GM23338 (cell line): ENCODE data around the gene VN1R4. TPM values are rescaled to one million over a fixed set of nuclear protein-coding genes. Genes with fewer than 3 reads are reported as not detected.
"Not testable (repeated sequence)": the region's sequence is repeated elsewhere in the genome, so short reads cannot be mapped to it uniquely, and the experiment has no call there.

Experiments used
- ATAC-seq: fragments of 200-7000 bp; cut with Tn5 transposase; 3 replicates; pipeline ENCODE4 v1.9.1; 2020
- DNase-seq: peaks from one replicate; pipeline ENCODE4 v3.0.0-alpha.2; 2015; ENCODE audit warnings: low spot score
- H2AFZ ChIP-seq: fragments of 200-600 bp; sonication (generic); 2 replicates; pipeline ENCODE4 v1.8.0; 2016; ENCODE audit warnings: antibody characterized with exemption, mild to moderate bottlenecking, moderate library complexity
- H3F3A ChIP-seq: fragments of 200-600 bp; sonication (generic); replicated peaks from 2 replicates; pipeline ENCODE4 v1.8.0; 2017; ENCODE audit warnings: antibody characterized with exemption, mixed run types, low read depth
- H3K27ac ChIP-seq: fragments of 200-600 bp; sonication (generic); 2 replicates; pipeline ENCODE4 v1.6.1; 2016; ENCODE audit warnings: low read depth
- H3K27me3 ChIP-seq: fragments of 200-600 bp; sonication (generic); 2 replicates; pipeline ENCODE4 v1.8.0; 2016; ENCODE audit warnings: mild to moderate bottlenecking, mixed run types, moderate library complexity; ENCODE audit not compliant: insufficient read depth
- H3K36me3 ChIP-seq: fragments of 200-600 bp; sonication (generic); 2 replicates; pipeline ENCODE4 v1.8.0; 2016; ENCODE audit warnings: mild to moderate bottlenecking; ENCODE audit not compliant: insufficient read depth
- H3K4me1 ChIP-seq: fragments of 200-600 bp; sonication (generic); 2 replicates; pipeline ENCODE4 v1.8.0; 2016; ENCODE audit warnings: mild to moderate bottlenecking, moderate library complexity; ENCODE audit not compliant: insufficient read depth
- H3K4me2 ChIP-seq: fragments of 200-600 bp; sonication (generic); 2 replicates; pipeline ENCODE4 v1.7.1; 2017; ENCODE audit warnings: mixed run types
- H3K4me3 ChIP-seq: fragments of 200-600 bp; sonication (generic); 2 replicates; pipeline ENCODE4 v1.6.1; 2016; ENCODE audit warnings: mixed run types
- H3K79me2 ChIP-seq: fragments of 200-600 bp; sonication (generic); replicated peaks from 2 replicates; pipeline ENCODE4 v1.8.0; 2017; ENCODE audit warnings: mild to moderate bottlenecking; ENCODE audit not compliant: insufficient read depth
- H3K9me2 ChIP-seq: fragments of 200-600 bp; sonication (generic); 2 replicates; pipeline ENCODE4 v1.8.0; 2017; ENCODE audit not compliant: insufficient read depth
- H4K20me1 ChIP-seq: fragments of 200-600 bp; sonication (generic); replicated peaks from 2 replicates; pipeline ENCODE4 v1.8.0; 2017; ENCODE audit warnings: mild to moderate bottlenecking; ENCODE audit not compliant: insufficient read depth
- H3K27ac Mint-ChIP-seq: 2 replicates; pipeline ENCODE4 v1.8.0; 2020; ENCODE audit warnings: inconsistent platforms, mild to moderate bottlenecking, moderate library complexity, mixed read lengths
- H3K27me3 Mint-ChIP-seq: 3 replicates; pipeline ENCODE4 v1.8.0; 2022; ENCODE audit warnings: low read depth, mild to moderate bottlenecking, moderate library complexity, mixed read lengths, inconsistent platforms; ENCODE audit not compliant: insufficient read depth, poor library complexity
- H3K36me3 Mint-ChIP-seq: 3 replicates; pipeline ENCODE4 v1.8.0; 2021; ENCODE audit warnings: low read depth, mild to moderate bottlenecking, inconsistent platforms, moderate library complexity, mixed read lengths
- H3K4me1 Mint-ChIP-seq: 3 replicates; pipeline ENCODE4 v1.8.0; 2020; ENCODE audit warnings: mild to moderate bottlenecking, inconsistent platforms, mixed read lengths
- H3K4me3 Mint-ChIP-seq: 3 replicates; pipeline ENCODE4 v1.8.0; 2021; ENCODE audit warnings: moderate library complexity, mild to moderate bottlenecking, inconsistent platforms, mixed read lengths
- H3K9me3 Mint-ChIP-seq: 3 replicates; pipeline ENCODE4 v1.8.0; 2020; ENCODE audit warnings: moderate library complexity, mild to moderate bottlenecking, inconsistent platforms, mixed read lengths
- CTCF ChIP-seq, 2 experiments: fragments of 200-600 bp in 1 of 2; sonication (generic) in 1 of 2; conservative IDR thresholded peaks; 2 replicates each; pipeline versions ENCODE4 v1.5.1 to v1.6.1; 2016 to 2017; ENCODE audit warnings: antibody characterized with exemption in 2 of 2, low read depth in 2 of 2, mild to moderate bottlenecking in 2 of 2, moderate library complexity in 1 of 2
- ETS1 ChIP-seq: IDR thresholded peaks from 2 replicates; pipeline ENCODE4 v1.6.1; 2016; ENCODE audit warnings: antibody characterized with exemption
- EZH2phosphoT487 ChIP-seq: fragments of 200-600 bp; sonication (generic); IDR thresholded peaks from one replicate; pipeline ENCODE4 v1.8.1; 2018; ENCODE audit warnings: antibody characterized with exemption; ENCODE audit not compliant: unreplicated experiment
- NANOG ChIP-seq: IDR thresholded peaks from 2 replicates; pipeline ENCODE4 v1.6.1; 2016; ENCODE audit warnings: antibody characterized with exemption, borderline replicate concordance
- POLR2AphosphoS5 ChIP-seq: IDR thresholded peaks from 2 replicates; pipeline ENCODE4 v1.6.1; 2016; ENCODE audit warnings: antibody characterized with exemption, low read depth
- REST ChIP-seq: IDR thresholded peaks from one replicate; pipeline ENCODE4 v1.6.1; 2018; ENCODE audit warnings: antibody characterized with exemption; ENCODE audit not compliant: unreplicated experiment
- ZNF331 ChIP-seq: fragments of 250-450 bp; sonication (Bioruptor Pico); IDR thresholded peaks from 2 replicates; pipeline ENCODE4 v1.5.0; 2020; ENCODE audit warnings: low read depth, mild to moderate bottlenecking, moderate library complexity
- polyA plus RNA-seq: library from polyadenylated mRNA; unstranded; fragments of >200 nt; fragmentation: Nextera tagmentation; extraction: Ambion mirVana; gene quantifications from 2 replicates; pipeline ENCODE4 v1.2.1, GENCODE V29; 2016
- total RNA-seq: library from RNA; depleted of rRNA; stranded (reverse); fragments of >200 nt; shearing (Covaris generic); gene quantifications from 2 replicates; pipeline ENCODE4 v1.2.3, GENCODE V29; 2014

The VN1R4 gene
- total and polyA plus RNA-seq, 2 experiments from 2014 or later = not detected

- DNase-seq (peak; percentile 96), ATAC-seq (peak; percentile 96)
- Mint-ChIP-seq H3K27me3 (peaks cover 5% of the 10 kb centered on the region), H3K4me1 (peaks cover 2% of the 10 kb centered on the region; the same call in 2 of the 3 replicates), H3K4me3 (peak overlapping the region; percentile 58), H3K36me3 (no peaks in the 10 kb centered on the region; the same call in 2 of the 3 replicates), H3K27ac (no peak overlapping the region), H3K9me3 (peaks cover 5% of the 10 kb centered on the region; the same call in 2 of the 3 replicates)
- TF ChIP-seq ZNF331 (CRISPR knock-in tag) (no peak), POLR2AphosphoS5 (no peak), REST (no peak), CTCF (conservative IDR thresholded peaks at IDR 0.05; ENCODE audit: low read depth in 2 of 2) (peak; percentile 90 to 92), ETS1 (no peak), EZH2phosphoT487 (no peak), NANOG (no peak)
- H3K4me2 ChIP-seq = peak overlapping the region; percentile 83
- peak overlapping the region; percentile 55 for H3K4me3 ChIP-seq
- H3F3A ChIP-seq = no peaks in the 10 kb centered on the region
- no peak overlapping the region for H3K27ac ChIP-seq
- H3K36me3 ChIP-seq = no peaks in the 10 kb centered on the region
- peak overlapping the region; percentile 76 for H2AFZ ChIP-seq
- no peaks in the 10 kb centered on the region for H4K20me1 ChIP-seq
- no peaks in the 10 kb centered on the region for H3K9me2 ChIP-seq
- peaks cover 32% of the 10 kb centered on the region for H3K27me3 ChIP-seq
- no peaks in the 10 kb centered on the region for H3K4me1 ChIP-seq
- H3K79me2 ChIP-seq = no peaks in the 10 kb centered on the region
These were observed 40.9 kb upstream of the VN1R4 start for GRCh38 chr19:53308339-53308811.

GRCh38 chr19:53301341-53301740 is 33.8 kb upstream of the VN1R4 start:
- not testable (repeated sequence) for DNase-seq, H3K4me1 ChIP-seq, H3F3A ChIP-seq, H3K4me3 ChIP-seq, H3K27ac ChIP-seq, H3K4me2 ChIP-seq, H3K27ac Mint-ChIP-seq, H3K4me3 Mint-ChIP-seq, H3K27me3 Mint-ChIP-seq, H3K4me1 Mint-ChIP-seq, H3K36me3 ChIP-seq, H3K36me3 Mint-ChIP-seq, H2AFZ ChIP-seq, H3K79me2 ChIP-seq, H3K27me3 ChIP-seq, H3K9me2 ChIP-seq, H4K20me1 ChIP-seq
- peaks cover 27% of the 10 kb centered on the region for H3K9me3 Mint-ChIP-seq
- peak; percentile 92 for ATAC-seq
